OCI-LY1 (cell line): ENCODE data around the gene RASSF5.

Experiments
- H2AFZ ChIP-seq: fragments of 200-600 bp; sonication (generic), shearing (Covaris generic); 2 replicates; pipeline ENCODE4 v1.6.0; 2014; ENCODE audit warnings: antibody characterized with exemption, mild to moderate bottlenecking, low read length
- H3F3A ChIP-seq: fragments of 200-600 bp; sonication (generic), shearing (Covaris generic); 2 replicates; pipeline ENCODE4 v1.6.0; 2014; ENCODE audit warnings: mild to moderate bottlenecking, antibody characterized with exemption, low read length, moderate library complexity; ENCODE audit not compliant: insufficient read depth
- H3K27ac ChIP-seq: fragments of 200-600 bp; sonication (generic); 2 replicates; pipeline ENCODE4 v1.5.1; 2014; ENCODE audit warnings: low read length, mixed run types, mild to moderate bottlenecking, low read depth; ENCODE audit not compliant: poor library complexity, severe bottlenecking
- H3K27me3 ChIP-seq: fragments of 200-600 bp; sonication (generic); 2 replicates; pipeline ENCODE4 v1.6.0; 2014; ENCODE audit warnings: antibody characterized with exemption, mild to moderate bottlenecking, low read length, moderate library complexity; ENCODE audit not compliant: insufficient read depth
- H3K36me3 ChIP-seq: fragments of 200-600 bp; sonication (generic); 2 replicates; pipeline ENCODE4 v1.6.1; 2014; ENCODE audit warnings: mild to moderate bottlenecking, antibody characterized with exemption, low read length, moderate library complexity, mixed read lengths; ENCODE audit not compliant: insufficient read depth
- H3K4me1 ChIP-seq: fragments of 200-600 bp; sonication (generic); 2 replicates; pipeline ENCODE4 v1.5.1; 2014; ENCODE audit warnings: mild to moderate bottlenecking, low read length, moderate library complexity; ENCODE audit not compliant: insufficient read depth, severe bottlenecking
- H3K4me2 ChIP-seq: fragments of 200-600 bp; sonication (generic), shearing (Covaris generic); 2 replicates; pipeline ENCODE4 v1.6.1; 2014; ENCODE audit warnings: low read length
- H3K4me3 ChIP-seq: fragments of 200-600 bp; sonication (generic); 2 replicates; pipeline ENCODE4 v1.5.1; 2014; ENCODE audit warnings: low read length, low read depth, mild to moderate bottlenecking, mixed read lengths; ENCODE audit not compliant: poor library complexity, severe bottlenecking
- H3K79me2 ChIP-seq: fragments of 200-600 bp; shearing (Covaris generic); 2 replicates; pipeline ENCODE4 v1.6.1; 2016; ENCODE audit warnings: mixed run types, low read length, mixed read lengths; ENCODE audit not compliant: insufficient read depth
- H3K9ac ChIP-seq: fragments of 200-600 bp; sonication (generic), shearing (Covaris generic); 2 replicates; pipeline ENCODE4 v1.6.1; 2014; ENCODE audit warnings: mild to moderate bottlenecking, low read length, mixed read lengths
- H3K9me2 ChIP-seq: fragments of 200-600 bp; sonication (generic), shearing (Covaris generic); 2 replicates; pipeline ENCODE4 v1.6.1; 2014; ENCODE audit warnings: low read depth, mild to moderate bottlenecking, low read length, mixed read lengths
- H3K9me3 ChIP-seq: fragments of 200-600 bp; shearing (Covaris generic); 2 replicates; pipeline ENCODE4 v1.6.1; 2014; ENCODE audit warnings: low read length, mixed read lengths
- H4K20me1 ChIP-seq: fragments of 200-600 bp; sonication (generic), shearing (Covaris generic); 2 replicates; pipeline ENCODE4 v1.6.0; 2016; ENCODE audit warnings: mild to moderate bottlenecking, low read length; ENCODE audit not compliant: insufficient read depth
- CTCF ChIP-seq: fragments of 200-600 bp; sonication (generic), shearing (Covaris generic); IDR thresholded peaks from 2 replicates; pipeline ENCODE4 v1.5.1; 2017; ENCODE audit warnings: mild to moderate bottlenecking, antibody characterized with exemption, low read length, moderate library complexity, mixed read lengths
- EZH2 ChIP-seq: fragments of 200-600 bp; sonication (generic), shearing (Covaris generic); IDR thresholded peaks from 2 replicates; pipeline ENCODE4 v1.8.0; 2017; ENCODE audit warnings: borderline replicate concordance, mixed run types, mild to moderate bottlenecking, antibody characterized with exemption, low read length, moderate library complexity, mixed read lengths

Gene RASSF5

GRCh38 chr1:206476058-206476457 is 31.3 kb upstream of the RASSF5 start:
- Histone ChIP-seq H4K20me1 (no peaks in the 10 kb centered on the region), H3K27me3 (no peaks in the 10 kb centered on the region), H3K36me3 (peaks cover 72% of the 10 kb centered on the region)

GRCh38 chr1:206476591-206476990 is 30.7 kb upstream of the RASSF5 start:
- Histone ChIP-seq H3K9ac (no peak overlapping the region), H3K36me3 (peaks cover 76% of the 10 kb centered on the region), H3K4me2 (no peak overlapping the region), H3K27me3 (no peaks in the 10 kb centered on the region), H3K27ac (no peak overlapping the region), H3K9me2 (no peaks in the 10 kb centered on the region), H3K4me3 (no peak overlapping the region), H4K20me1 (no peaks in the 10 kb centered on the region), H3K9me3 (no peaks in the 10 kb centered on the region), H3K4me1 (peaks cover 9% of the 10 kb centered on the region), H2AFZ (no peak overlapping the region), H3K79me2 (no peaks in the 10 kb centered on the region), H3F3A (no peaks in the 10 kb centered on the region)
- TF ChIP-seq EZH2 (no peak), CTCF (no peak)

More at GRCh38 chr1:206476058-206476457, 31.3 kb upstream of the RASSF5 start:
- Histone ChIP-seq H3K4me1 (peaks cover 15% of the 10 kb centered on the region), H3K79me2 (no peaks in the 10 kb centered on the region), H3K4me2 (no peak overlapping the region), H3K9me3 (no peaks in the 10 kb centered on the region), H3K9me2 (no peaks in the 10 kb centered on the region), H2AFZ (no peak overlapping the region), H3K27ac (no peak overlapping the region), H3K9ac (no peak overlapping the region), H3K4me3 (no peak overlapping the region), H3F3A (no peaks in the 10 kb centered on the region)
- TF ChIP-seq EZH2: no peak
- TF ChIP-seq CTCF: no peak

- Histone ChIP-seq H3K9me3 (no peaks in the 10 kb centered on the region), H3K27ac (no peak overlapping the region), H3K9me2 (no peaks in the 10 kb centered on the region), H3K4me2 (no peak overlapping the region), H3K79me2 (no peaks in the 10 kb centered on the region), H4K20me1 (no peaks in the 10 kb centered on the region), H3K27me3 (no peaks in the 10 kb centered on the region), H3K36me3 (peaks cover 76% of the 10 kb centered on the region), H2AFZ (no peak overlapping the region), H3F3A (no peaks in the 10 kb centered on the region), H3K4me1 (peaks cover 4% of the 10 kb centered on the region), H3K4me3 (no peak overlapping the region), H3K9ac (no peak overlapping the region)
- TF ChIP-seq EZH2: no peak
- no peak for TF ChIP-seq CTCF
These were observed 30.2 kb upstream of the RASSF5 start for GRCh38 chr1:206477110-206477509.
